T-helper 1 cell treated with Interleukin-12 subunit alpha and Interleukin-12 subunit beta and Interleukin-4 antibody, amounts not matched to agents 30 μg/mL and 1 μg/mL, for 36 hours (primary cell): ENCODE measurements around the gene ERCC6.

Experiments
- H3K27ac Mint-ChIP-seq: one replicate; pipeline ENCODE4 v1.8.0; 2021; ENCODE audit warnings: mild to moderate bottlenecking, mixed read lengths
- H3K27me3 Mint-ChIP-seq: one replicate; pipeline ENCODE4 v1.8.0; 2021; ENCODE audit warnings: low read depth, mixed read lengths
- H3K36me3 Mint-ChIP-seq: one replicate; pipeline ENCODE4 v1.8.0; 2021; ENCODE audit warnings: low read depth, mixed read lengths
- H3K4me1 Mint-ChIP-seq: one replicate; pipeline ENCODE4 v1.8.0; 2021; ENCODE audit warnings: low read depth, mixed read lengths
- H3K4me3 Mint-ChIP-seq: one replicate; pipeline ENCODE4 v1.8.0; 2021; ENCODE audit warnings: mild to moderate bottlenecking, moderate library complexity, mixed read lengths
- H3K9me3 Mint-ChIP-seq: one replicate; pipeline ENCODE4 v1.8.0; 2021; ENCODE audit warnings: mixed read lengths

ERCC6 gene

GRCh38 chr10:49478819-49479218 is 60.1 kb downstream of the ERCC6 start:
- H3K4me1 Mint-ChIP-seq, result no peaks in the 10 kb centered on the region
- H3K27ac Mint-ChIP-seq, result no peak overlapping the region
- no peaks in the 10 kb centered on the region for H3K9me3 Mint-ChIP-seq
- H3K36me3 Mint-ChIP-seq, result peaks cover 8% of the 10 kb centered on the region
- H3K4me3 Mint-ChIP-seq, result no peak overlapping the region
- no peaks in the 10 kb centered on the region for H3K27me3 Mint-ChIP-seq

- Mint-ChIP-seq H3K4me3 (no peak overlapping the region), H3K36me3 (peaks cover 21% of the 10 kb centered on the region), H3K4me1 (no peaks in the 10 kb centered on the region), H3K27me3 (no peaks in the 10 kb centered on the region), H3K9me3 (no peaks in the 10 kb centered on the region), H3K27ac (no peak overlapping the region)
Observed at GRCh38 chr10:49474901-49475300, 64.0 kb downstream of the ERCC6 start.

GRCh38 chr10:49471532-49471931 is 67.4 kb downstream of the ERCC6 start:
- Mint-ChIP-seq H3K9me3 (no peaks in the 10 kb centered on the region), H3K36me3 (peaks cover 19% of the 10 kb centered on the region), H3K27ac (no peak overlapping the region), H3K4me3 (no peak overlapping the region), H3K27me3 (no peaks in the 10 kb centered on the region), H3K4me1 (no peaks in the 10 kb centered on the region)

- peaks cover 19% of the 10 kb centered on the region for H3K36me3 Mint-ChIP-seq
- H3K4me1 Mint-ChIP-seq, result no peaks in the 10 kb centered on the region
- no peak overlapping the region for H3K27ac Mint-ChIP-seq
- H3K4me3 Mint-ChIP-seq, result no peak overlapping the region
- peaks cover 10% of the 10 kb centered on the region for H3K9me3 Mint-ChIP-seq
- no peaks in the 10 kb centered on the region for H3K27me3 Mint-ChIP-seq
Observed at GRCh38 chr10:49465736-49466135, 73.2 kb downstream of the ERCC6 start.
